ENCODE measurements around the gene PCDHA12. TPM values are rescaled to one million over a fixed set of nuclear protein-coding genes. Genes with fewer than 3 reads are reported as not detected.

Gene PCDHA12
- not detected for total RNA-seq

GRCh38 chr5:140875085-140876065, at the start of gene PCDHA12:
TSS of gene PCDHA12 (plus strand) at chr5:140875308. CDS start at chr5:140875473, 165 bp downstream.

GRCh38 chr5:140827704-140828361, 47.3 kb upstream of the PCDHA12 start, which contains the start of gene PCDHA6:
TSS of gene PCDHA6 (plus strand) at chr5:140827960. CDS start at chr5:140828092, 132 bp downstream.

GRCh38 chr5:140833993-140834392, 41.1 kb upstream of the PCDHA12 start, which contains the start of gene PCDHA7:
TSS of gene PCDHA7 (plus strand) at chr5:140834269. CDS start at chr5:140834384, 115 bp downstream.

GRCh38 chr5:140840978-140841962, 33.8 kb upstream of the PCDHA12 start, which contains the start of gene PCDHA8:
TSS of gene PCDHA8 (plus strand) at chr5:140841187. CDS start at chr5:140841322, 135 bp downstream.

GRCh38 chr5:140848139-140849102, 26.7 kb upstream of the PCDHA12 start, which contains the start of gene PCDHA9:
TSS of gene PCDHA9 (plus strand) at chr5:140848382. CDS start at chr5:140848496, 114 bp downstream.

GRCh38 chr5:140855772-140856674, 19.1 kb upstream of the PCDHA12 start, which contains the start of gene PCDHA10:
TSS of gene PCDHA10 (plus strand) at chr5:140855897. CDS start at chr5:140856049, 152 bp downstream.

GRCh38 chr5:140868721-140869554, 6.2 kb upstream of the PCDHA12 start, which contains the start of gene PCDHA11:
TSS of gene PCDHA11 (plus strand) at chr5:140868957. CDS start at chr5:140869104, 147 bp downstream.

GRCh38 chr5:140881889-140882590, 6.9 kb downstream of the PCDHA12 start, which contains the start of gene PCDHA13:
TSS of gene PCDHA13 (plus strand) at chr5:140882124. CDS start at chr5:140882269, 145 bp downstream.

GRCh38 chr5:140925806-140926442, 50.8 kb downstream of the PCDHA12 start, which contains the start of gene PCDHAC1:
TSS of gene PCDHAC1 (plus strand) at chr5:140926299. CDS start at chr5:140926893, 594 bp downstream.

Other genes starting within 250 kb of the PCDHA12 start
- gene CD14, start 242.1 kb upstream of the PCDHA12 start, total RNA-seq = under 1 TPM; 0.66 to 0.77 TPM
- gene TMCO6, start 235.9 kb upstream of the PCDHA12 start, total RNA-seq = 10 to 100 TPM; 35.5 to 38.1 TPM
- gene NDUFA2, start 227.7 kb upstream of the PCDHA12 start, total RNA-seq = 10 to 100 TPM; 70.9 to 72.6 TPM
- gene IK, start 227.5 kb upstream of the PCDHA12 start, total RNA-seq = 100 to 1,000 TPM; 118 to 121 TPM
- gene WDR55, start 210.4 kb upstream of the PCDHA12 start, total RNA-seq = 10 to 100 TPM; 34.2 to 34.7 TPM
- 1 to 10 TPM; 2.5 to 2.9 TPM for gene DND1, start 201.7 kb upstream of the PCDHA12 start, total RNA-seq
- gene HARS1, start 183.9 kb upstream of the PCDHA12 start, total RNA-seq = 10 to 100 TPM; 69.7 to 74.2 TPM
- gene HARS2, start 183.9 kb upstream of the PCDHA12 start, total RNA-seq = 10 to 100 TPM; 32.3 to 35.3 TPM
- gene ZMAT2, start 174.9 kb upstream of the PCDHA12 start, total RNA-seq = 10 to 100 TPM; 56.1 to 56.9 TPM
- gene PCDHA1, start 89.2 kb upstream of the PCDHA12 start, total RNA-seq = not detected
- not detected for gene PCDHA2, start 80.5 kb upstream of the PCDHA12 start, total RNA-seq
- gene PCDHA3, start 74.3 kb upstream of the PCDHA12 start, total RNA-seq = not detected
- not detected for gene PCDHA4, start 68.2 kb upstream of the PCDHA12 start, total RNA-seq
- gene PCDHA5, start 53.7 kb upstream of the PCDHA12 start, total RNA-seq = not detected
- gene PCDHA6, start 47.3 kb upstream of the PCDHA12 start, total RNA-seq = not detected
- gene PCDHA7, start 41.0 kb upstream of the PCDHA12 start, total RNA-seq = not detected
- not detected for gene PCDHA8, start 34.1 kb upstream of the PCDHA12 start, total RNA-seq
- gene PCDHA9, start 26.9 kb upstream of the PCDHA12 start, total RNA-seq = not detected
- gene PCDHA10, start 19.4 kb upstream of the PCDHA12 start, total RNA-seq = not detected
- not detected for gene PCDHA11, start 6.4 kb upstream of the PCDHA12 start, total RNA-seq
- gene PCDHA13, start 6.8 kb downstream of the PCDHA12 start, total RNA-seq = not detected
- gene PCDHAC1, start 51.0 kb downstream of the PCDHA12 start, total RNA-seq = not detected
- gene PCDHAC2, start 91.2 kb downstream of the PCDHA12 start, total RNA-seq = not detected
- not detected for gene PCDHB1, start 176.1 kb downstream of the PCDHA12 start, total RNA-seq
- gene PCDHB2, start 219.3 kb downstream of the PCDHA12 start, total RNA-seq = under 1 TPM; 0.05 to 0.17 TPM
- gene PCDHB3, start 225.2 kb downstream of the PCDHA12 start, total RNA-seq = not detected
- gene PCDHB4, start 246.5 kb downstream of the PCDHA12 start, total RNA-seq = not detected